GM12878 (cell line): Measurements from ENCODE around the gene IGLL5. TPM values are rescaled to one million over a fixed set of nuclear protein-coding genes. Genes with fewer than 3 reads are reported as not detected.

Experiments
- ATAC-seq: fragments of 200-7000 bp; cut with Tn5 transposase; 3 replicates; pipeline ENCODE4 v1.9.1; 2020; ENCODE audit warnings: mild to moderate bottlenecking, moderate library complexity
- BruUV-seq: library from RNA; stranded (reverse); fragments of 400-500 nt; replicated peaks from 2 replicates; lab custom pipeline; 2021; lab: Mats Ljungman, UMichigan
- CTCF ChIA-PET: fragments of 300-600 bp; sonication (Branson Sonifier 250); formaldehyde crosslinking; extraction: SDS; loops from one replicate; lab custom pipeline; 2021; ENCODE audit warnings: inconsistent platforms; lab: Yijun Ruan, JAX
- POLR2A ChIA-PET: fragments of 350-600 bp; formaldehyde crosslinking; extraction: SDS; loops from one replicate; lab custom pipeline; 2021; ENCODE audit warnings: inconsistent platforms; lab: Charles Lee
- RAD21 ChIA-PET: fragments of 300-600 bp; sonication (Branson Sonifier 250); formaldehyde crosslinking; loops from one replicate; lab custom pipeline; 2023; ENCODE audit warnings: antibody characterized with exemption; ENCODE audit not compliant: unreplicated experiment; lab: Charles Lee
- SMC1A ChIA-PET: fragments of 300-600 bp; sonication (Branson Sonifier 250); formaldehyde crosslinking; loops from one replicate; lab custom pipeline; 2023; ENCODE audit not compliant: unreplicated experiment, uncharacterized antibody; lab: Charles Lee
- DNase-seq: peaks from one replicate; pipeline ENCODE4 v3.0.0-alpha.2; 2011; ENCODE audit warnings: low read depth, low spot score
- FAIRE-seq: peaks from 3 replicates; lab custom pipeline; 2011; peaks lifted over from hg19 to GRCh38; lab: Jason Lieb, UNC
- H2AFZ ChIP-seq: 2 replicates; pipeline ENCODE4 v1.6.0; 2011; ENCODE audit warnings: low read depth, low read length, control low read depth; ENCODE audit not compliant: control insufficient read depth
- H3K27ac ChIP-seq: 2 replicates; pipeline ENCODE4 v1.5.1; 2011; ENCODE audit warnings: control low read depth; ENCODE audit not compliant: control insufficient read depth, insufficient read depth
- H3K27me3 ChIP-seq, 2 experiments: replicated peaks in 1 of 2; 2 replicates each; pipeline versions ENCODE4 v1.6.0 to v1.6.1; 2011; ENCODE audit warnings: low read length in 1 of 2; ENCODE audit not compliant: control insufficient read depth in 2 of 2, insufficient read depth in 2 of 2
- H3K36me3 ChIP-seq, 2 experiments: 2 replicates each; pipeline ENCODE4 v1.5.1; 2011; ENCODE audit warnings: low read length in 1 of 2; ENCODE audit not compliant: control insufficient read depth in 2 of 2, insufficient read depth in 2 of 2
- H3K4me1 ChIP-seq: 2 replicates; pipeline ENCODE4 v1.6.1; 2011; ENCODE audit warnings: mild to moderate bottlenecking, low read length, moderate library complexity, mixed read lengths; ENCODE audit not compliant: control insufficient read depth, insufficient read depth
- H3K4me2 ChIP-seq: 2 replicates; pipeline ENCODE4 v1.6.0; 2011; ENCODE audit warnings: control low read depth; ENCODE audit not compliant: control insufficient read depth, insufficient read depth
- H3K4me3 ChIP-seq: fragments of 200-600 bp; sonication (generic); 2 replicates; pipeline ENCODE4 v1.5.1; 2016
- H3K79me2 ChIP-seq: 2 replicates; pipeline ENCODE4 v1.6.0; 2011; ENCODE audit warnings: low read length; ENCODE audit not compliant: control insufficient read depth, insufficient read depth
- H3K9ac ChIP-seq: 2 replicates; pipeline ENCODE4 v1.8.0; 2011; ENCODE audit warnings: low read length, control low read depth, mixed read lengths; ENCODE audit not compliant: control insufficient read depth, insufficient read depth
- H3K9me3 ChIP-seq: replicated peaks from 3 replicates; pipeline ENCODE4 v1.5.1; 2011; ENCODE audit warnings: mild to moderate bottlenecking, low read length; ENCODE audit not compliant: control insufficient read depth, insufficient read depth
- H4K20me1 ChIP-seq: 2 replicates; pipeline ENCODE4 v1.6.0; 2011; ENCODE audit not compliant: control insufficient read depth, insufficient read depth
- EP300 ChIP-seq, 2 experiments: fragments of 150-350 bp in 1 of 2; IDR thresholded peaks; 2 replicates each; pipeline ENCODE4 v1.6.1; 2011 to 2012; ENCODE audit warnings: low read depth in 2 of 2, low read length in 2 of 2, borderline replicate concordance in 1 of 2, improper control_type of control experiment in 1 of 2, inconsistent platforms in 1 of 2; ENCODE audit not compliant: control insufficient read depth in 1 of 2
- KAT2A ChIP-seq: conservative IDR thresholded peaks from 2 replicates; pipeline ENCODE4 v1.6.1; 2011; ENCODE audit warnings: low read depth, low read length; ENCODE audit not compliant: control insufficient read depth
- LARP7 ChIP-seq: fragments of 450-650 bp; IDR thresholded peaks from 2 replicates; pipeline ENCODE4 v1.6.1; 2017; ENCODE audit warnings: mild to moderate bottlenecking
- MTA3 ChIP-seq: IDR thresholded peaks from 2 replicates; pipeline ENCODE4 v1.6.1; 2012; ENCODE audit warnings: low read length, inconsistent platforms, borderline replicate concordance
- PAX8 ChIP-seq: fragments of 450-650 bp; IDR thresholded peaks from 2 replicates; pipeline ENCODE4 v1.6.1; 2017; ENCODE audit warnings: mild to moderate bottlenecking, moderate library complexity
- RCOR1 ChIP-seq: conservative IDR thresholded peaks from 2 replicates; pipeline ENCODE4 v1.6.1; 2012; ENCODE audit warnings: low read depth, low read length, improper control_type of control experiment
- SPI1 ChIP-seq: IDR thresholded peaks from 2 replicates; pipeline ENCODE4 v1.6.1; 2011; ENCODE audit warnings: low read depth, mild to moderate bottlenecking, low read length, moderate library complexity, borderline replicate concordance; ENCODE audit not compliant: insufficient read depth
- ZNF24 ChIP-seq: fragments of 450-650 bp; IDR thresholded peaks from 2 replicates; pipeline ENCODE4 v1.6.1; 2017; ENCODE audit warnings: antibody characterized with exemption, mild to moderate bottlenecking
- WGBS: methylation state at CpG from one replicate; pipeline ENCODE4 v1.1.6; 2016; ENCODE audit warnings: low lambda C conversion rate; ENCODE audit not compliant: insufficient replicate concordance, insufficient coverage; ENCODE audit errors: missing lambda C conversion rate; 5-methylcytosine and 5-hydroxymethylcytosine counted together
- in situ Hi-C: fragments of 300-500 bp; cut with MboI; formaldehyde crosslinking; loops from 9 replicates; pipeline ENCODE4 v1.14.3; 2018; ENCODE audit warnings: mixed read lengths
- intact Hi-C: fragments of 100-400 bp; cut with micrococcal nuclease; formaldehyde crosslinking; loops from one replicate; pipeline ENCODE4 v1.14.2; 2022; ENCODE audit not compliant: unreplicated experiment
- polyA plus RNA-seq, 11 experiments: library from polyadenylated mRNA; depleted of rRNA in 4 of 11; unstranded in 6 of 11; stranded (reverse) in 5 of 11; fragments of >200 nt; fragmentation: Nextera tagmentation in 4 of 11; fragmentation: Illumina TruSeq in 1 of 11; extraction: Ambion mirVana in 4 of 11; extraction: Trizol in 1 of 11; gene quantifications; 1 replicate in 1 of 11; 2 replicates in 10 of 11; pipeline versions ENCODE4 v1.2.1 to v1.2.3, GENCODE V29; 2011 to 2016; ENCODE audit warnings: inconsistent platforms in 2 of 11, missing spikeins in 2 of 11, low read depth in 1 of 11
- total RNA-seq, 4 experiments: library from RNA; depleted of rRNA in 3 of 4; stranded (reverse); fragments of >200 nt in 3 of 4; fragmentation: Illumina TruSeq in 1 of 4; extraction: Trizol in 1 of 4; gene quantifications; 2 replicates each; pipeline versions ENCODE4 v1.2.1 to v1.2.3, GENCODE V29; 2013 to 2021
- TF ChIP-seq, protein P1 (sequence below): IDR thresholded peaks from 2 replicates; pipeline ENCODE4 v1.6.1; 2011; ENCODE audit warnings: low read depth, mild to moderate bottlenecking, low read length, moderate library complexity, borderline replicate concordance; ENCODE audit errors: extremely low read depth

Gene IGLL5
- total and polyA plus RNA-seq, 10 of the 15 experiments (the other 5 are each of a cell fraction or from before 2014, with no cell fraction given): not detected

- BruUV-seq: no TSS peak
- DNase-seq (no peak), FAIRE-seq (no peak), ATAC-seq (no peak)
- no peaks in the 10 kb centered on the region; the same call in 1 of the 2 replicates for H3K4me1 ChIP-seq
- ChIA-PET POLR2A (no interaction called here), RAD21 (no interaction called here), SMC1A (no interaction called here), CTCF (no interaction called here)
- H3K79me2 ChIP-seq: no peaks in the 10 kb centered on the region
- H4K20me1 ChIP-seq: no peaks in the 10 kb centered on the region
- no peak overlapping the region for H2AFZ ChIP-seq
- H3K27me3 ChIP-seq: no peaks in the 10 kb centered on the region
- no peak overlapping the region for H3K9ac ChIP-seq
- no peaks in the 10 kb centered on the region for H3K9me3 ChIP-seq
- no peak overlapping the region for H3K4me3 ChIP-seq
- TF ChIP-seq MTA3: no peak
- peak; percentile 41; the same call in 1 of the 2 replicates for TF ChIP-seq SPI1
- intact Hi-C loops: loop anchor here (10.0 kb wide), 1 partner anchor 284 kb away; no protein-coding TSS in a partner anchor
- in situ Hi-C loops: no loop called here
- H3K27ac ChIP-seq: no peak overlapping the region
- H3K36me3 ChIP-seq: no peaks in the 10 kb centered on the region
- 19% methylated on average over 2 of the region's 2 CpGs for WGBS
- no peak overlapping the region for H3K4me2 ChIP-seq
These were observed 46.8 kb upstream of the IGLL5 start for GRCh38 chr22:22840780-22841179.

DNA sequence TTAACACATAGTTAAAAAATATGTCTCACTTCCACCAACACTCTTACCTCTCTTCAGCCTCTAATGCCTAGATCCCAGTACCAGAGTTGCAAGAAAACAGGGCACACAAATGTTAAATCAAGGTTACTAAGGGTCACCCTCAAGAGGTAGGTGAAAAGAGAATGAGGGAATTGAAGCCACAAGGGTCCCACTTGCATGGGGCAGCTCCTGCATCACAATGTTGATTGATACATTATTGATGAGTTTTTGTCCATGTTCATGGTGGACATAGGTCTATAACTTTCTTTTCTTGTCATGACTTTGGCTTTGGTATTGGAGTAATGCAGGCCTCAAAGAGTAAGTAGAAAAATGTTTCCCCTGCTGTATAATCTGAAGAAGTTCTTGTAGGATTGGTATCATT lies 46.0 kb upstream of the IGLL5 start:
- H3K9ac ChIP-seq: no peak overlapping the region
- ChIA-PET SMC1A (interaction anchor here (0.7 to 1.2 kb wide), 3 partner anchors 34 to 378 kb away, joined by 3 to 4 read pairs (median 3); no protein-coding TSS in a partner anchor), POLR2A (no interaction called here), RAD21 (no interaction called here), CTCF (interaction anchor here (0.8 to 1.9 kb wide), 4 partner anchors 14 to 113 kb away, joined by 3 to 6 read pairs (median 4); no protein-coding TSS in a partner anchor)
- H3K27ac ChIP-seq: no peak overlapping the region
- no peaks in the 10 kb centered on the region for H3K27me3 ChIP-seq
- BruUV-seq: no TSS peak
- no peaks in the 10 kb centered on the region for H3K9me3 ChIP-seq
- ATAC-seq (no peak), FAIRE-seq (no peak), DNase-seq (no peak)
- H3K79me2 ChIP-seq: no peaks in the 10 kb centered on the region
- H3K36me3 ChIP-seq: no peaks in the 10 kb centered on the region
- TF ChIP-seq KAT2A (no peak), EP300 (IDR thresholded peaks at IDR 0.05; ENCODE audit: borderline replicate concordance in 1 of 2, control insufficient read depth in 1 of 2, low read depth in 2 of 2, low read length in 2 of 2) (no peak), PAX8 (no peak), RCOR1 (no peak), ZNF24 (no peak), LARP7 (no peak)
- TF ChIP-seq, protein P1, sequence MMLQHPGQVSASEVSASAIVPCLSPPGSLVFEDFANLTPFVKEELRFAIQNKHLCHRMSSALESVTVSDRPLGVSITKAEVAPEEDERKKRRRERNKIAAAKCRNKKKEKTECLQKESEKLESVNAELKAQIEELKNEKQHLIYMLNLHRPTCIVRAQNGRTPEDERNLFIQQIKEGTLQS: no peak
- no peaks in the 10 kb centered on the region; the same call in 1 of the 2 replicates for H3K4me1 ChIP-seq
- no peak overlapping the region for H2AFZ ChIP-seq
- no peaks in the 10 kb centered on the region for H4K20me1 ChIP-seq
- no peak overlapping the region for H3K4me2 ChIP-seq
- in situ Hi-C loops (no loop called here), intact Hi-C loops (loop anchor here (10.0 kb wide), 1 partner anchor 283 kb away; no protein-coding TSS in a partner anchor)
- H3K4me3 ChIP-seq: no peak overlapping the region
